Parathyroid adenoma (tissue), 2 donors: Measurements from ENCODE around the gene DEFB121.

ENCODE experiments used
- H2AFZ ChIP-seq: fragments of 300-600 bp; sonication (generic); one replicate; pipeline ENCODE4 v1.7.0; 2017; ENCODE audit warnings: antibody characterized with exemption, mild to moderate bottlenecking
- H3K27ac ChIP-seq: fragments of 300-600 bp; sonication (generic); one replicate; pipeline ENCODE4 v1.7.0; 2017
- H3K27me3 ChIP-seq: fragments of 300-600 bp; sonication (generic); one replicate; pipeline ENCODE4 v1.7.0; 2017; ENCODE audit warnings: low read length; ENCODE audit not compliant: control insufficient read depth, insufficient read depth
- H3K36me3 ChIP-seq: fragments of 300-600 bp; sonication (generic); one replicate; pipeline ENCODE4 v1.7.0; 2017; ENCODE audit warnings: low read length; ENCODE audit not compliant: control insufficient read depth, insufficient read depth
- H3K4me1 ChIP-seq: fragments of 300-600 bp; sonication (generic); one replicate; pipeline ENCODE4 v1.7.0; 2017; ENCODE audit warnings: control low read depth
- H3K4me2 ChIP-seq: fragments of 300-600 bp; sonication (generic); one replicate; pipeline ENCODE4 v1.7.0; 2017; ENCODE audit warnings: low read length
- H3K4me3 ChIP-seq: fragments of 300-600 bp; sonication (generic); one replicate; pipeline ENCODE4 v1.7.0; 2017; ENCODE audit warnings: low read depth, low read length
- H3K79me2 ChIP-seq: fragments of 300-600 bp; sonication (generic); one replicate; pipeline ENCODE4 v1.7.0; 2017; ENCODE audit warnings: control low read depth
- H3K9ac ChIP-seq: fragments of 300-600 bp; sonication (generic); one replicate; pipeline ENCODE4 v1.7.0; 2017; ENCODE audit warnings: mild to moderate bottlenecking
- H3K9me3 ChIP-seq: fragments of 300-600 bp; sonication (generic); one replicate; pipeline ENCODE4 v1.7.0; 2017; ENCODE audit warnings: low read length; ENCODE audit not compliant: control insufficient read depth
- TF ChIP-seq, protein P1 (sequence below): fragments of 300-600 bp; sonication (generic); IDR thresholded peaks from one replicate; pipeline ENCODE4 v1.7.0; 2017; ENCODE audit warnings: antibody characterized with exemption, mild to moderate bottlenecking
- donor health status: primary hyperparathyroidism.

DEFB121 gene

DNA sequence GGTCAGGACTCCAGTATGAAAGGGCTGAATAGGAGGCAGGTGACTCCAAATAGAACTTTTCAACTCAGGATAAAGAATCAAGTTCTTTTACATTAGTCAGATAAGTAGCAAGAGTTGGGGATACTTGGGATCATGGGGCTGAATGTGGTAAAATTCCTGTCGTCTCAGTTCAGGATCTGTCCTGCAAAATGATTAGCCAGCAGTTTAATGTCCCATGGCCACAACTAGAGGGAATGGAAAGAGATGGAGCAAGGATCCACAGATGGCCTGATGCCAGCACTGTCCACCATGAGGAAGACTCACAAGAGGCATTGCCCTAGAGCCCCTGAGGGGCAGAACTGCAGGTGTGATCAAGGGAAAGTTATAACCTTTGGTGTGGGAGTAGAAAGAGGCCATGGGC, 2.1 kb downstream of the DEFB121 start:
- Histone ChIP-seq H3K4me1 (no peaks in the 10 kb centered on the region), H3K36me3 (no peaks in the 10 kb centered on the region), H3K27me3 (no peaks in the 10 kb centered on the region), H3K4me2 (no peak overlapping the region), H3K9me3 (no peaks in the 10 kb centered on the region), H2AFZ (no peak overlapping the region), H3K79me2 (no peaks in the 10 kb centered on the region), H3K4me3 (no peak overlapping the region), H3K9ac (no peak overlapping the region), H3K27ac (no peak overlapping the region)
- TF ChIP-seq, protein P1, sequence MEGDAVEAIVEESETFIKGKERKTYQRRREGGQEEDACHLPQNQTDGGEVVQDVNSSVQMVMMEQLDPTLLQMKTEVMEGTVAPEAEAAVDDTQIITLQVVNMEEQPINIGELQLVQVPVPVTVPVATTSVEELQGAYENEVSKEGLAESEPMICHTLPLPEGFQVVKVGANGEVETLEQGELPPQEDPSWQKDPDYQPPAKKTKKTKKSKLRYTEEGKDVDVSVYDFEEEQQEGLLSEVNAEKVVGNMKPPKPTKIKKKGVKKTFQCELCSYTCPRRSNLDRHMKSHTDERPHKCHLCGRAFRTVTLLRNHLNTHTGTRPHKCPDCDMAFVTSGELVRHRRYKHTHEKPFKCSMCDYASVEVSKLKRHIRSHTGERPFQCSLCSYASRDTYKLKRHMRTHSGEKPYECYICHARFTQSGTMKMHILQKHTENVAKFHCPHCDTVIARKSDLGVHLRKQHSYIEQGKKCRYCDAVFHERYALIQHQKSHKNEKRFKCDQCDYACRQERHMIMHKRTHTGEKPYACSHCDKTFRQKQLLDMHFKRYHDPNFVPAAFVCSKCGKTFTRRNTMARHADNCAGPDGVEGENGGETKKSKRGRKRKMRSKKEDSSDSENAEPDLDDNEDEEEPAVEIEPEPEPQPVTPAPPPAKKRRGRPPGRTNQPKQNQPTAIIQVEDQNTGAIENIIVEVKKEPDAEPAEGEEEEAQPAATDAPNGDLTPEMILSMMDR = no peak

DNA sequence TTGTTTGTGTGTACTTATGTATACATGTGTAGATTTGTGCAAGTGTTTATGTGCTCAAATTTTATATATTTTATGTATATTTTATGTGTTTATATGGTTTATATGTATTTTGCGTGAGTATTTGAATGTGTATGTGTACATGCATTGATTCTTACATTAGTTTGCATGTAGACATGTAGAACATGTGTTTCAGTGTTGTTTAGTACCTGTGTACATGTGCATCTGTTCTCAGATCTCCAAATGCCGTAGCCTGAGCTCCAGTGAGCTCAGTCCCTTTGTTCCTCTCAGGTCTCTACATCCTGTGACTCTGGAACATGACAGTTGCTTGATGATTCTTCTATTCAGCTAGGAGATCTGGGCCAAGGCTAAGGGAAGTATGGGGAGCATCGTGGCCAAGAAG, 11.1 kb downstream of the DEFB121 start:
- no peaks in the 10 kb centered on the region for H3K79me2 ChIP-seq
- no peaks in the 10 kb centered on the region for H3K4me1 ChIP-seq
- no peaks in the 10 kb centered on the region for H3K9me3 ChIP-seq
- no peak overlapping the region for H3K4me2 ChIP-seq
- H3K36me3 ChIP-seq = no peaks in the 10 kb centered on the region
- H3K4me3 ChIP-seq = no peak overlapping the region
- no peaks in the 10 kb centered on the region for H3K27me3 ChIP-seq
- H2AFZ ChIP-seq = no peak overlapping the region
- no peak overlapping the region for H3K27ac ChIP-seq
- TF ChIP-seq, protein P1 = no peak
- H3K9ac ChIP-seq = no peak overlapping the region

DNA sequence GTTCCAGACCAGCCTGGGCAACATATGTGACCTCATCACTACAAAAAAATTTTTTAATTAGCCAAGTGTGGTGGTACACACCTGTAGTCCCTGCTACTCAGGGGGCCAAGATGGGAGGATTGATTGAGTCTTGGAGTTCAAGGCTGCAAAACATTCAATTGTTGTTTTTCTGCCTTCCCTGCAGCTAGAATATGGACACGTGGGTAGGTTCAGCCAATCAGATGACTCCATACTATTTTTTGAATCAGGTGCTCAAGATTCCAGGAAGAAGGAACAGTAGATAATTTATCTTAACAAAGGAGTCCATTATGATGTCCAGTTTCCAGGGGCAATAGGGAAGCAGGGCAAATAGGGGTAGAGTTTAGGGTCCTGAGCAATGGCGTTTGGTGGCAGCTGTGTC, 13.2 kb downstream of the DEFB121 start:
- Histone ChIP-seq H3K36me3 (no peaks in the 10 kb centered on the region), H3K27ac (no peak overlapping the region), H2AFZ (no peak overlapping the region), H3K9ac (no peak overlapping the region), H3K4me2 (no peak overlapping the region), H3K4me3 (no peak overlapping the region), H3K27me3 (no peaks in the 10 kb centered on the region), H3K9me3 (no peaks in the 10 kb centered on the region), H3K79me2 (no peaks in the 10 kb centered on the region), H3K4me1 (no peaks in the 10 kb centered on the region)
- TF ChIP-seq, protein P1 = no peak

DNA sequence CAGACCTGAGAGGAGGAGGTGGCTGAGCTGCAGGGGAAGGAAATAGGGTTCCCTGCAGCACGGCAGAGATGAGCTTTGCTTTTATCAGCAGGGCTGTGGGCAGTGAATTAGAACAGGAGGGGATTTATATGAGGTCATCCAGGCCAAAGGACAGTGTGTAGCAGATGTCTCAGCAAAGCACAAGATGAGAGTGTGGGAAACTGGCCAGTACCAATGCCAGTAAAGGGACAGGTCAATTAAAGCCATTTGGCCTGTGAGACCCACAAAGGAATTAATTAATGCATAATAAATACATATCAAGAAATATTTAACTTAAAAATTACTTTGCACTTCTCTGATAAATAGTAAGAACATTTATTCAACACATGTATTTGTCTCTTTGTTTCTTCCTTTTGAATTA, 15.5 kb downstream of the DEFB121 start, which contains the start of gene DEFB119:
TSS of gene DEFB119 (minus strand) at position 101 of the 400 bp plus-strand sequence. CDS start 107 bp downstream, outside the sequence.
- TF ChIP-seq, protein P1 = no peak
- Histone ChIP-seq H3K4me2 (no peak within 1 kb of the TSS), H3K36me3 (no peaks in the 10 kb centered on the region), H3K27ac (no peak within 1 kb of the TSS), H2AFZ (no peak within 1 kb of the TSS), H3K4me1 (no peaks in the 10 kb centered on the region), H3K9me3 (no peaks in the 10 kb centered on the region), H3K79me2 (no peaks in the 10 kb centered on the region), H3K27me3 (no peaks in the 10 kb centered on the region), H3K4me3 (no peak within 1 kb of the TSS), H3K9ac (no peak within 1 kb of the TSS)

DNA sequence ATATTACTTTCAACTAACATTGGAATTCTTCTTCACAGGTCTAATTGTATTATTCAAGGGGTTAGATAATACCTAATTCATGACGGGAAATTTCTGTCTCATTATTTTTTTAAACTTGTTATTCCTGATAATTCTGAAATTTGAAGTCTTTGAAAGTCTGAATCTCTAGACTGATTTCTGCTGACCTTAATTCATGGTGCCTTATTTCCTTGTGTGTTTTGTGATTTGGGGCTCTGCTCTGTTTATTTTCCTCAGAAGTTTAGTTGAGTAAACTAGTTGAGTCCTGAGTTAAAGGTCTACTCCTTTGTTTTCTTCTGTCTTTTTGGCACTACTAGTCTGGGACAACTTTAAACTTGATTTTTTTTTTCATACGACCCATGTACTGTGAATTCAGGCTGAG, 31.7 kb downstream of the DEFB121 start:
- no peaks in the 10 kb centered on the region for H3K27me3 ChIP-seq
- no peaks in the 10 kb centered on the region for H3K79me2 ChIP-seq
- no peak overlapping the region for H3K9ac ChIP-seq
- no peak overlapping the region for H3K4me3 ChIP-seq
- TF ChIP-seq, protein P1 = no peak
- no peaks in the 10 kb centered on the region for H3K4me1 ChIP-seq
- H2AFZ ChIP-seq = no peak overlapping the region
- H3K36me3 ChIP-seq = no peaks in the 10 kb centered on the region
- H3K4me2 ChIP-seq = no peak overlapping the region
- no peak overlapping the region for H3K27ac ChIP-seq
- H3K9me3 ChIP-seq = no peaks in the 10 kb centered on the region
